ENCODE measurements around the gene SRD5A1.
A peak's percentile ranks its signal among the peaks of the same experiment; 100 is the strongest.

Gene SRD5A1

GRCh38 chr5:6632888-6633468 lies at the start of gene SRD5A1, which contains the start of gene NSUN2:
Gene SRD5A1, plus strand, starts transcription at chr5:6633440. Its CDS starts 137 bp downstream, at chr5:6633577.
Gene NSUN2, minus strand, starts transcription at chr5:6633044. Its CDS starts 65 bp downstream, at chr5:6632979.
- peak within 1 kb of the TSS; percentile 72 for H2AFZ ChIP-seq (ENCODE audit: low read length, unreplicated experiment)
- H3K36me3 ChIP-seq (ENCODE audit: insufficient read depth, low read length): peaks cover 23% of the 10 kb centered on the region
- H3K4me1 ChIP-seq (ENCODE audit: control insufficient read depth, insufficient read depth, low read length, unreplicated experiment): peaks cover 16% of the 10 kb centered on the region
- peak within 1 kb of the TSS; percentile 86 for H3K27ac ChIP-seq (ENCODE audit: low read depth, low read length)
- peaks cover 84% of the 10 kb centered on the region for H3K79me2 ChIP-seq (ENCODE audit: control insufficient read depth, insufficient read depth, low read length, unreplicated experiment)
- peak within 1 kb of the TSS; percentile 86 for H3K4me3 ChIP-seq (ENCODE audit: low read depth, low read length)
- no peaks in the 10 kb centered on the region for H3K27me3 ChIP-seq (ENCODE audit: insufficient read depth, low read length)

- H3K4me3 ChIP-seq (ENCODE audit: low read depth, low read length): no peak overlapping the region
- no peaks in the 10 kb centered on the region for H3K36me3 ChIP-seq (ENCODE audit: insufficient read depth, low read length)
- no peak overlapping the region for H2AFZ ChIP-seq (ENCODE audit: low read length, unreplicated experiment)
- H3K27ac ChIP-seq (ENCODE audit: low read depth, low read length): no peak overlapping the region
- peaks cover 74% of the 10 kb centered on the region for H3K27me3 ChIP-seq (ENCODE audit: insufficient read depth, low read length)
- no peaks in the 10 kb centered on the region for H3K79me2 ChIP-seq (ENCODE audit: control insufficient read depth, insufficient read depth, low read length, unreplicated experiment)
- H3K4me1 ChIP-seq (ENCODE audit: control insufficient read depth, insufficient read depth, low read length, unreplicated experiment): no peaks in the 10 kb centered on the region
Observed at GRCh38 chr5:6584101-6584645, 49.1 kb upstream of the SRD5A1 start.

- Histone ChIP-seq H3K4me1 (ENCODE audit: control insufficient read depth, insufficient read depth, low read length, unreplicated experiment) (no peaks in the 10 kb centered on the region), H3K79me2 (ENCODE audit: control insufficient read depth, insufficient read depth, low read length, unreplicated experiment) (no peaks in the 10 kb centered on the region), H3K4me3 (ENCODE audit: low read depth, low read length) (no peak overlapping the region), H3K27ac (ENCODE audit: low read depth, low read length) (no peak overlapping the region), H3K36me3 (ENCODE audit: insufficient read depth, low read length) (no peaks in the 10 kb centered on the region), H2AFZ (ENCODE audit: low read length, unreplicated experiment) (no peak overlapping the region), H3K27me3 (ENCODE audit: insufficient read depth, low read length) (peaks cover 69% of the 10 kb centered on the region)
Observed at GRCh38 chr5:6584727-6585126, 48.5 kb upstream of the SRD5A1 start.

GRCh38 chr5:6585168-6585567 lies 48.1 kb upstream of the SRD5A1 start:
- Histone ChIP-seq H3K36me3 (ENCODE audit: insufficient read depth, low read length) (no peaks in the 10 kb centered on the region), H3K27ac (ENCODE audit: low read depth, low read length) (no peak overlapping the region), H3K27me3 (ENCODE audit: insufficient read depth, low read length) (peaks cover 65% of the 10 kb centered on the region), H2AFZ (ENCODE audit: low read length, unreplicated experiment) (no peak overlapping the region), H3K4me3 (ENCODE audit: low read depth, low read length) (no peak overlapping the region), H3K79me2 (ENCODE audit: control insufficient read depth, insufficient read depth, low read length, unreplicated experiment) (no peaks in the 10 kb centered on the region), H3K4me1 (ENCODE audit: control insufficient read depth, insufficient read depth, low read length, unreplicated experiment) (no peaks in the 10 kb centered on the region)

- no peaks in the 10 kb centered on the region for H3K36me3 ChIP-seq (ENCODE audit: insufficient read depth, low read length)
- no peak overlapping the region for H3K4me3 ChIP-seq (ENCODE audit: low read depth, low read length)
- no peaks in the 10 kb centered on the region for H3K4me1 ChIP-seq (ENCODE audit: control insufficient read depth, insufficient read depth, low read length, unreplicated experiment)
- H3K27ac ChIP-seq (ENCODE audit: low read depth, low read length): no peak overlapping the region
- H2AFZ ChIP-seq (ENCODE audit: low read length, unreplicated experiment): no peak overlapping the region
- peaks cover 59% of the 10 kb centered on the region for H3K27me3 ChIP-seq (ENCODE audit: insufficient read depth, low read length)
- H3K79me2 ChIP-seq (ENCODE audit: control insufficient read depth, insufficient read depth, low read length, unreplicated experiment): no peaks in the 10 kb centered on the region
Observed at GRCh38 chr5:6585939-6586646, 47.1 kb upstream of the SRD5A1 start.

GRCh38 chr5:6586647-6587042 lies 46.6 kb upstream of the SRD5A1 start:
- peaks cover 53% of the 10 kb centered on the region for H3K27me3 ChIP-seq (ENCODE audit: insufficient read depth, low read length)

GRCh38 chr5:6587171-6587570 lies 46.1 kb upstream of the SRD5A1 start:
- H2AFZ ChIP-seq (ENCODE audit: low read length, unreplicated experiment): no peak overlapping the region
- no peaks in the 10 kb centered on the region for H3K4me1 ChIP-seq (ENCODE audit: control insufficient read depth, insufficient read depth, low read length, unreplicated experiment)
- no peak overlapping the region for H3K27ac ChIP-seq (ENCODE audit: low read depth, low read length)
- H3K79me2 ChIP-seq (ENCODE audit: control insufficient read depth, insufficient read depth, low read length, unreplicated experiment): no peaks in the 10 kb centered on the region
- H3K27me3 ChIP-seq (ENCODE audit: insufficient read depth, low read length): peaks cover 48% of the 10 kb centered on the region
- H3K4me3 ChIP-seq (ENCODE audit: low read depth, low read length): no peak overlapping the region
- no peaks in the 10 kb centered on the region for H3K36me3 ChIP-seq (ENCODE audit: insufficient read depth, low read length)

More at GRCh38 chr5:6586647-6587042, 46.6 kb upstream of the SRD5A1 start:
- Histone ChIP-seq H3K36me3 (ENCODE audit: insufficient read depth, low read length) (no peaks in the 10 kb centered on the region), H3K4me1 (ENCODE audit: control insufficient read depth, insufficient read depth, low read length, unreplicated experiment) (no peaks in the 10 kb centered on the region), H2AFZ (ENCODE audit: low read length, unreplicated experiment) (no peak overlapping the region), H3K4me3 (ENCODE audit: low read depth, low read length) (no peak overlapping the region), H3K79me2 (ENCODE audit: control insufficient read depth, insufficient read depth, low read length, unreplicated experiment) (no peaks in the 10 kb centered on the region), H3K27ac (ENCODE audit: low read depth, low read length) (no peak overlapping the region)

GRCh38 chr5:6590581-6590980 lies 42.7 kb upstream of the SRD5A1 start:
- Histone ChIP-seq H3K4me3 (ENCODE audit: low read depth, low read length) (no peak overlapping the region), H3K79me2 (ENCODE audit: control insufficient read depth, insufficient read depth, low read length, unreplicated experiment) (no peaks in the 10 kb centered on the region), H3K27me3 (ENCODE audit: insufficient read depth, low read length) (peaks cover 16% of the 10 kb centered on the region; the same call in 1 of the 2 replicates), H3K4me1 (ENCODE audit: control insufficient read depth, insufficient read depth, low read length, unreplicated experiment) (peaks cover 3% of the 10 kb centered on the region), H3K27ac (ENCODE audit: low read depth, low read length) (no peak overlapping the region), H2AFZ (ENCODE audit: low read length, unreplicated experiment) (no peak overlapping the region), H3K36me3 (ENCODE audit: insufficient read depth, low read length) (no peaks in the 10 kb centered on the region)

- H3K27me3 ChIP-seq (ENCODE audit: insufficient read depth, low read length): peaks cover 6% of the 10 kb centered on the region; the same call in 1 of the 2 replicates
- no peak overlapping the region for H3K4me3 ChIP-seq (ENCODE audit: low read depth, low read length)
- no peaks in the 10 kb centered on the region for H3K36me3 ChIP-seq (ENCODE audit: insufficient read depth, low read length)
Observed at GRCh38 chr5:6591671-6592288, 41.5 kb upstream of the SRD5A1 start.

GRCh38 chr5:6592601-6593000 lies 40.6 kb upstream of the SRD5A1 start:
- Histone ChIP-seq H3K4me3 (ENCODE audit: low read depth, low read length) (no peak overlapping the region), H3K79me2 (ENCODE audit: control insufficient read depth, insufficient read depth, low read length, unreplicated experiment) (no peaks in the 10 kb centered on the region), H3K4me1 (ENCODE audit: control insufficient read depth, insufficient read depth, low read length, unreplicated experiment) (peaks cover 3% of the 10 kb centered on the region), H3K27ac (ENCODE audit: low read depth, low read length) (no peak overlapping the region), H2AFZ (ENCODE audit: low read length, unreplicated experiment) (no peak overlapping the region), H3K36me3 (ENCODE audit: insufficient read depth, low read length) (no peaks in the 10 kb centered on the region), H3K27me3 (ENCODE audit: insufficient read depth, low read length) (no peaks in the 10 kb centered on the region)

More at GRCh38 chr5:6591671-6592288, 41.5 kb upstream of the SRD5A1 start:
- H3K4me1 ChIP-seq (ENCODE audit: control insufficient read depth, insufficient read depth, low read length, unreplicated experiment): peaks cover 3% of the 10 kb centered on the region
- H3K27ac ChIP-seq (ENCODE audit: low read depth, low read length): no peak overlapping the region
- H2AFZ ChIP-seq (ENCODE audit: low read length, unreplicated experiment): no peak overlapping the region
- H3K79me2 ChIP-seq (ENCODE audit: control insufficient read depth, insufficient read depth, low read length, unreplicated experiment): no peaks in the 10 kb centered on the region

All from ACC112 (cell line).